Activated B cell treated with CpG ODN at 0.5 μM for 24 hours (primary cell): ENCODE results near the gene KSR2. TPM values are rescaled to one million over a fixed set of nuclear protein-coding genes. Genes with fewer than 3 reads are reported as not detected.

Experiments used
- ATAC-seq: fragments of 200-7000 bp; cut with Tn5 transposase; one replicate; pipeline ENCODE4 v1.10.0; 2021; ENCODE audit warnings: low read depth, mild to moderate bottlenecking, moderate library complexity
- CTCF ChIA-PET: fragments of 350-600 bp; sonication (Branson Sonifier 250); formaldehyde crosslinking; loops from one replicate; lab custom pipeline; 2021; ENCODE audit warnings: antibody characterized with exemption; lab: Charles Lee
- POLR2A ChIA-PET: fragments of 350-600 bp; sonication (Branson Sonifier 250); formaldehyde crosslinking; loops from one replicate; lab custom pipeline; 2021; ENCODE audit warnings: antibody characterized with exemption; lab: Charles Lee
- DNase-seq: peaks from one replicate; pipeline ENCODE4 v3.0.0; 2022
- H3K27ac Mint-ChIP-seq: one replicate; pipeline ENCODE4 v1.8.0; 2020; ENCODE audit warnings: mixed read lengths
- H3K27me3 Mint-ChIP-seq: one replicate; pipeline ENCODE4 v1.8.0; 2021; ENCODE audit warnings: mixed read lengths
- H3K36me3 Mint-ChIP-seq: one replicate; pipeline ENCODE4 v1.8.0; 2021; ENCODE audit warnings: low read depth, mixed read lengths
- H3K4me1 Mint-ChIP-seq: one replicate; pipeline ENCODE4 v1.8.0; 2021; ENCODE audit warnings: mixed read lengths
- H3K4me3 Mint-ChIP-seq: one replicate; pipeline ENCODE4 v1.8.0; 2020; ENCODE audit warnings: mild to moderate bottlenecking, mixed read lengths
- H3K9me3 Mint-ChIP-seq: one replicate; pipeline ENCODE4 v1.8.0; 2020; ENCODE audit warnings: mixed read lengths
- CTCF ChIP-seq: fragments of 200-600 bp; IDR thresholded peaks from one replicate; pipeline ENCODE4 v1.8.0; 2022; ENCODE audit warnings: antibody characterized with exemption, mild to moderate bottlenecking
- intact Hi-C: fragments of 100-400 bp; cut with micrococcal nuclease; formaldehyde crosslinking; loops from one replicate; pipeline ENCODE4 v1.15.1; 2024
- total RNA-seq: library from RNA; stranded (reverse); gene quantifications from 2 replicates; pipeline ENCODE4 v1.2.3, GENCODE V29; 2022

KSR2 gene
- total RNA-seq, 1 donor from 2014 or later = not detected

GRCh38 chr12:117571321-117571720, 397.5 kb downstream of the KSR2 start:
- Mint-ChIP-seq H3K9me3 (no peaks in the 10 kb centered on the region), H3K4me3 (no peak overlapping the region), H3K36me3 (no peaks in the 10 kb centered on the region), H3K4me1 (no peaks in the 10 kb centered on the region), H3K27ac (no peak overlapping the region), H3K27me3 (peaks cover 15% of the 10 kb centered on the region)
- DNase-seq (no peak), ATAC-seq (no peak)
- intact Hi-C loops = no loop called here
- CTCF ChIA-PET = no interaction called here
- TF ChIP-seq CTCF = no peak
- POLR2A ChIA-PET = no interaction called here

- intact Hi-C loops = no loop called here
- CTCF ChIA-PET = no interaction called here
- H3K4me3 Mint-ChIP-seq = no peak overlapping the region
- no peaks in the 10 kb centered on the region for H3K36me3 Mint-ChIP-seq
- ATAC-seq = no peak
- POLR2A ChIA-PET = no interaction called here
- DNase-seq = no peak
- TF ChIP-seq CTCF = no peak
- peaks cover 15% of the 10 kb centered on the region for H3K27me3 Mint-ChIP-seq
- no peaks in the 10 kb centered on the region for H3K9me3 Mint-ChIP-seq
- H3K27ac Mint-ChIP-seq = no peak overlapping the region
- no peaks in the 10 kb centered on the region for H3K4me1 Mint-ChIP-seq
Measured at GRCh38 chr12:117570608-117571007, 398.2 kb downstream of the KSR2 start.

- ChIA-PET POLR2A (no interaction called here), CTCF (no interaction called here)
- H3K4me1 Mint-ChIP-seq = no peaks in the 10 kb centered on the region
- TF ChIP-seq CTCF = no peak
- intact Hi-C loops = no loop called here
- H3K9me3 Mint-ChIP-seq = no peaks in the 10 kb centered on the region
- H3K27ac Mint-ChIP-seq = no peak overlapping the region
- H3K36me3 Mint-ChIP-seq = no peaks in the 10 kb centered on the region
- ATAC-seq = no peak
- no peak overlapping the region for H3K4me3 Mint-ChIP-seq
- H3K27me3 Mint-ChIP-seq = peaks cover 10% of the 10 kb centered on the region
- no peak for DNase-seq
Measured at GRCh38 chr12:117567644-117568216, 401.1 kb downstream of the KSR2 start.

- H3K36me3 Mint-ChIP-seq = no peaks in the 10 kb centered on the region
- intact Hi-C loops = no loop called here
- no peak overlapping the region for H3K4me3 Mint-ChIP-seq
- CTCF ChIA-PET = no interaction called here
- no peak for TF ChIP-seq CTCF
- POLR2A ChIA-PET = no interaction called here
- H3K4me1 Mint-ChIP-seq = no peaks in the 10 kb centered on the region
- no peak for DNase-seq
- no peak overlapping the region for H3K27ac Mint-ChIP-seq
- H3K27me3 Mint-ChIP-seq = peaks cover 6% of the 10 kb centered on the region
- ATAC-seq = no peak
- no peaks in the 10 kb centered on the region for H3K9me3 Mint-ChIP-seq
Measured at GRCh38 chr12:117564881-117565280, 403.9 kb downstream of the KSR2 start.

GRCh38 chr12:117563706-117564105, 405.1 kb downstream of the KSR2 start:
- Mint-ChIP-seq H3K36me3 (no peaks in the 10 kb centered on the region), H3K4me3 (no peak overlapping the region), H3K9me3 (no peaks in the 10 kb centered on the region), H3K27ac (no peak overlapping the region), H3K4me1 (no peaks in the 10 kb centered on the region), H3K27me3 (peaks cover 6% of the 10 kb centered on the region)
- no peak for DNase-seq
- POLR2A ChIA-PET = no interaction called here
- intact Hi-C loops = no loop called here
- TF ChIP-seq CTCF = no peak
- ATAC-seq = no peak
- CTCF ChIA-PET = no interaction called here
